ENCODE measurements around the gene TSGA10.
"Not testable (repeated sequence)": the region's sequence is repeated elsewhere in the genome, so short reads cannot be mapped to it uniquely, and the experiment has no call there.

GRCh38 chr2:99049187-99049586, 105.6 kb downstream of the TSGA10 start:
- TF ChIP-seq CTCF (IDR thresholded peaks at IDR 0.05 in 8 of 11, conservative IDR thresholded peaks at IDR 0.05 in 3 of 11); POLR2A (IDR thresholded peaks at IDR 0.05); POLR2AphosphoS5 (IDR thresholded peaks at IDR 0.05): not testable (repeated sequence)
